HG03159 (cell line): ENCODE data around the gene PLEKHD1.

Experiments used
- ATAC-seq: cut with Tn5 transposase; IDR thresholded peaks from one replicate; pipeline ENCODE4 v1.9.1; 2021; ENCODE audit warnings: mild to moderate bottlenecking, moderate library complexity; ENCODE audit not compliant: unreplicated experiment

PLEKHD1 gene

GRCh38 chr14:69506241-69506595, 21.7 kb downstream of the PLEKHD1 start:
- ATAC-seq = no peak

GRCh38 chr14:69518289-69519101, 34.0 kb downstream of the PLEKHD1 start:
- no peak for ATAC-seq

- no peak for ATAC-seq
Measured at GRCh38 chr14:69519204-69520100, 34.9 kb downstream of the PLEKHD1 start.

GRCh38 chr14:69522026-69522425, 37.5 kb downstream of the PLEKHD1 start:
- no peak for ATAC-seq

GRCh38 chr14:69525896-69526295, 41.4 kb downstream of the PLEKHD1 start:
- no peak for ATAC-seq

GRCh38 chr14:69527635-69528034, 43.1 kb downstream of the PLEKHD1 start:
- ATAC-seq = no peak

GRCh38 chr14:69528143-69528542, 43.6 kb downstream of the PLEKHD1 start:
- ATAC-seq = no peak

- ATAC-seq = no peak
Measured at GRCh38 chr14:69528930-69529329, 44.4 kb downstream of the PLEKHD1 start.

GRCh38 chr14:69529563-69529962, 45.0 kb downstream of the PLEKHD1 start:
- ATAC-seq = no peak

GRCh38 chr14:69530095-69530494, 45.6 kb downstream of the PLEKHD1 start:
- no peak for ATAC-seq

- no peak for ATAC-seq
Measured at GRCh38 chr14:69531135-69531534, 46.6 kb downstream of the PLEKHD1 start.

- no peak for ATAC-seq
Measured at GRCh38 chr14:69532561-69533340, 48.2 kb downstream of the PLEKHD1 start.

- ATAC-seq = no peak
Measured at GRCh38 chr14:69535230-69535848, 50.8 kb downstream of the PLEKHD1 start.

- no peak for ATAC-seq
Measured at GRCh38 chr14:69536971-69537370, 52.4 kb downstream of the PLEKHD1 start.

GRCh38 chr14:69537900-69538299, 53.4 kb downstream of the PLEKHD1 start:
- ATAC-seq = no peak

- no peak for ATAC-seq
Measured at GRCh38 chr14:69538766-69539165, 54.2 kb downstream of the PLEKHD1 start.

GRCh38 chr14:69539631-69540410, 55.3 kb downstream of the PLEKHD1 start:
- ATAC-seq = no peak

GRCh38 chr14:69540654-69541335, 56.3 kb downstream of the PLEKHD1 start:
- ATAC-seq = no peak

GRCh38 chr14:69542311-69542710, 57.8 kb downstream of the PLEKHD1 start:
- ATAC-seq = no peak
